HEK293 (cell line): ENCODE data around the gene ATG2A.

Experiments
- CTCF ChIA-PET: fragments of 350-600 bp; formaldehyde crosslinking; extraction: SDS; loops from one replicate; lab custom pipeline; 2021; ENCODE audit warnings: antibody characterized with exemption; lab: Yijun Ruan, JAX
- POLR2A ChIA-PET: fragments of 300-600 bp; formaldehyde crosslinking; extraction: SDS; loops from one replicate; lab custom pipeline; 2020; ENCODE audit warnings: antibody characterized with exemption, inconsistent platforms; lab: Yijun Ruan, JAX
- H3K27ac ChIP-seq: fragments of 200-500 bp; sonication (Bioruptor generic); 2 replicates; pipeline ENCODE4 v1.5.1; 2014; ENCODE audit warnings: low read depth, low read length, control low read depth, inconsistent platforms; ENCODE audit errors: extremely low read depth
- H3K36me3 ChIP-seq, 2 experiments: fragments of 200-500 bp in 1 of 2; sonication (Bioruptor generic) in 1 of 2; 1 replicate in 1 of 2; 2 replicates in 1 of 2; pipeline ENCODE4 v1.5.1; 2014 to 2017; ENCODE audit warnings: inconsistent platforms in 2 of 2, low read length in 2 of 2; ENCODE audit not compliant: control insufficient read depth in 2 of 2, insufficient read depth in 1 of 2
- H3K4me1 ChIP-seq: fragments of 200-500 bp; sonication (Bioruptor generic); 2 replicates; pipeline ENCODE4 v1.5.1; 2014; ENCODE audit warnings: mild to moderate bottlenecking, low read length, inconsistent platforms; ENCODE audit not compliant: control insufficient read depth, insufficient read depth
- H3K4me3 ChIP-seq: 2 replicates; pipeline ENCODE4 v1.5.1; 2011; ENCODE audit warnings: low read depth, mild to moderate bottlenecking, control low read depth, low read length, moderate library complexity
- H3K9me3 ChIP-seq: fragments of 200-500 bp; sonication (Bioruptor generic); 2 replicates; pipeline ENCODE4 v1.5.1; 2014; ENCODE audit warnings: low read depth, low read length, inconsistent platforms; ENCODE audit not compliant: control insufficient read depth, insufficient read depth
- FEZF1 ChIP-seq: fragments of 450-650 bp; formaldehyde crosslinking; IDR thresholded peaks from 2 replicates; pipeline ENCODE4 v1.5.1; 2016; ENCODE audit warnings: missing biosample characterization, missing genetic modification characterization
- GLI2 ChIP-seq: fragments of 450-650 bp; formaldehyde crosslinking; IDR thresholded peaks from 2 replicates; pipeline ENCODE4; 2017; ENCODE audit warnings: missing biosample characterization, missing genetic modification characterization, low read depth, borderline replicate concordance
- GLI4 ChIP-seq: fragments of 450-650 bp; formaldehyde crosslinking; IDR thresholded peaks from 2 replicates; pipeline ENCODE4 v1.5.1; 2016; ENCODE audit warnings: missing biosample characterization, missing genetic modification characterization
- GLIS2 ChIP-seq: fragments of 450-650 bp; formaldehyde crosslinking; IDR thresholded peaks from 2 replicates; pipeline ENCODE4 v1.5.1; 2016; ENCODE audit warnings: missing biosample characterization, missing genetic modification characterization
- HOXA7 ChIP-seq: sonication (generic); formaldehyde crosslinking; IDR thresholded peaks from 2 replicates; pipeline ENCODE4 v1.8.1; 2022; ENCODE audit warnings: missing genetic modification reagents, borderline replicate concordance
- REST ChIP-seq: fragments of 450-650 bp; formaldehyde crosslinking; IDR thresholded peaks from 2 replicates; pipeline ENCODE4 v1.5.1; 2016; ENCODE audit warnings: missing biosample characterization, missing genetic modification characterization
- YY1 ChIP-seq: fragments of 450-650 bp; formaldehyde crosslinking; IDR thresholded peaks from 2 replicates; pipeline ENCODE4 v1.5.1; 2018; ENCODE audit warnings: missing biosample characterization, missing genetic modification characterization
- YY2 ChIP-seq: fragments of 450-650 bp; formaldehyde crosslinking; IDR thresholded peaks from 2 replicates; pipeline ENCODE4 v1.5.1; 2016; ENCODE audit warnings: missing biosample characterization, missing genetic modification characterization
- ZBTB20 ChIP-seq: fragments of 450-650 bp; formaldehyde crosslinking; IDR thresholded peaks from 2 replicates; pipeline ENCODE4 v1.5.1; 2016; ENCODE audit warnings: missing biosample characterization, missing genetic modification characterization
- ZBTB6 ChIP-seq: fragments of 450-650 bp; formaldehyde crosslinking; IDR thresholded peaks from 2 replicates; pipeline ENCODE4 v1.5.1; 2017; ENCODE audit warnings: missing biosample characterization, missing genetic modification characterization
- ZBTB7A ChIP-seq: fragments of 450-650 bp; formaldehyde crosslinking; IDR thresholded peaks from 2 replicates; pipeline ENCODE4 v1.5.1; 2016; ENCODE audit warnings: low read depth, missing biosample characterization, missing genetic modification characterization
- ZEB2 ChIP-seq: fragments of 450-650 bp; formaldehyde crosslinking; IDR thresholded peaks from 2 replicates; pipeline ENCODE4 v1.5.1; 2016; ENCODE audit warnings: missing biosample characterization, missing genetic modification characterization
- ZFP69B ChIP-seq: fragments of 450-650 bp; formaldehyde crosslinking; IDR thresholded peaks from 2 replicates; pipeline ENCODE4 v1.5.1; 2016; ENCODE audit warnings: missing biosample characterization, missing genetic modification characterization
- ZNF148 ChIP-seq: fragments of 450-650 bp; formaldehyde crosslinking; IDR thresholded peaks from 2 replicates; pipeline ENCODE4 v1.5.0; 2017; ENCODE audit warnings: missing biosample characterization, missing genetic modification characterization, borderline replicate concordance
- ZNF274 ChIP-seq, 2 experiments: fragments of 200-500 bp in 1 of 2; fragments of 450-650 bp in 1 of 2; sonication (Bioruptor generic) in 1 of 2; formaldehyde crosslinking in 1 of 2; IDR thresholded peaks; 2 replicates each; pipeline versions ENCODE4 v1.5.1 to v1.6.1; 2014 to 2016; ENCODE audit warnings: borderline replicate concordance in 1 of 2, inconsistent platforms in 1 of 2, low read length in 1 of 2, missing biosample characterization in 1 of 2, missing genetic modification characterization in 1 of 2
- ZNF324 ChIP-seq: fragments of 450-650 bp; formaldehyde crosslinking; IDR thresholded peaks from 2 replicates; pipeline ENCODE4 v1.5.1; 2016; ENCODE audit warnings: missing biosample characterization, missing genetic modification characterization
- ZNF341 ChIP-seq: fragments of 450-650 bp; formaldehyde crosslinking; IDR thresholded peaks from 2 replicates; pipeline ENCODE4; 2016; ENCODE audit warnings: low read depth, missing biosample characterization, missing genetic modification characterization
- ZNF404 ChIP-seq: fragments of 450-650 bp; formaldehyde crosslinking; IDR thresholded peaks from 2 replicates; pipeline ENCODE4 v1.5.1; 2017; ENCODE audit warnings: missing biosample characterization, missing genetic modification characterization
- ZNF423 ChIP-seq: fragments of 450-650 bp; formaldehyde crosslinking; IDR thresholded peaks from 2 replicates; pipeline ENCODE4 v1.5.1; 2016; ENCODE audit warnings: missing biosample characterization, missing genetic modification characterization
- ZNF449 ChIP-seq: fragments of 450-650 bp; formaldehyde crosslinking; IDR thresholded peaks from 2 replicates; pipeline ENCODE4 v1.5.1; 2017; ENCODE audit warnings: missing biosample characterization, mild to moderate bottlenecking, missing genetic modification characterization, moderate library complexity
- ZNF529 ChIP-seq: fragments of 450-650 bp; formaldehyde crosslinking; IDR thresholded peaks from 2 replicates; pipeline ENCODE4 v1.5.1; 2017; ENCODE audit warnings: missing genetic modification characterization, missing biosample characterization; ENCODE audit not compliant: insufficient replicate concordance
- ZNF530 ChIP-seq: fragments of 450-650 bp; formaldehyde crosslinking; IDR thresholded peaks from 2 replicates; pipeline ENCODE4 v1.5.1; 2016; ENCODE audit warnings: low read depth, missing biosample characterization, missing genetic modification characterization
- ZNF548 ChIP-seq: fragments of 450-650 bp; formaldehyde crosslinking; IDR thresholded peaks from 2 replicates; pipeline ENCODE4 v1.5.1; 2016; ENCODE audit warnings: missing biosample characterization, missing genetic modification characterization
- ZNF621 ChIP-seq: fragments of 450-650 bp; formaldehyde crosslinking; IDR thresholded peaks from 2 replicates; pipeline ENCODE4 v1.5.1; 2017; ENCODE audit warnings: missing biosample characterization, missing genetic modification characterization
- ZNF658 ChIP-seq: fragments of 450-650 bp; formaldehyde crosslinking; IDR thresholded peaks from 2 replicates; pipeline ENCODE4; 2016; ENCODE audit warnings: missing biosample characterization, missing genetic modification characterization
- ZNF670 ChIP-seq: fragments of 450-650 bp; formaldehyde crosslinking; IDR thresholded peaks from 2 replicates; pipeline ENCODE4 v1.5.1; 2016; ENCODE audit warnings: missing biosample characterization, missing genetic modification characterization, low read depth
- ZNF777 ChIP-seq: fragments of 450-650 bp; formaldehyde crosslinking; IDR thresholded peaks from 2 replicates; pipeline ENCODE4 v1.5.1; 2017; ENCODE audit warnings: missing biosample characterization, missing genetic modification characterization, borderline replicate concordance

ATG2A gene

GRCh38 chr11:64960719-64961118, 43.7 kb upstream of the ATG2A start (continued):
- TF ChIP-seq ZNF529 (tag by site-specific recombination) (no peak), YY2 (no peak), ZNF274 (IDR thresholded peaks at IDR 0.05; ENCODE audit: low read length) (no peak), ZNF274 (tag by site-specific recombination; IDR thresholded peaks at IDR 0.05; ENCODE audit: borderline replicate concordance) (no peak)

- H3K9me3 ChIP-seq = no peaks in the 10 kb centered on the region
- H3K4me1 ChIP-seq = no peaks in the 10 kb centered on the region
- no peaks in the 10 kb centered on the region for H3K36me3 ChIP-seq
- TF ChIP-seq YY2 (no peak), ZFP69B (tag by site-specific recombination) (no peak), ZBTB7A (no peak), HOXA7 (CRISPR knock-in tag) (no peak), ZNF423 (no peak), ZNF341 (no peak), GLI4 (tag by site-specific recombination) (no peak), ZNF777 (tag by site-specific recombination) (no peak), YY1 (tag by site-specific recombination) (no peak), ZNF324 (tag by site-specific recombination) (no peak), ZNF148 (no peak), ZNF670 (tag by site-specific recombination) (no peak), ZNF621 (tag by site-specific recombination) (no peak), ZNF530 (tag by site-specific recombination) (no peak), GLI2 (tag by site-specific recombination) (no peak), ZNF658 (tag by site-specific recombination) (no peak)
- no peak overlapping the region for H3K27ac ChIP-seq
- ChIA-PET POLR2A (no interaction called here), CTCF (no interaction called here)
- no peak overlapping the region for H3K4me3 ChIP-seq
Observed at GRCh38 chr11:64959498-64959897, 42.5 kb upstream of the ATG2A start.

- Histone ChIP-seq H3K4me3 (no peak overlapping the region), H3K36me3 (no peaks in the 10 kb centered on the region), H3K4me1 (no peaks in the 10 kb centered on the region), H3K27ac (no peak overlapping the region), H3K9me3 (no peaks in the 10 kb centered on the region)
- ChIA-PET POLR2A (no interaction called here), CTCF (interaction anchor here (0.8 to 1.4 kb wide), 2 partner anchors 9 to 47 kb away, joined by 3 to 4 read pairs; no protein-coding TSS in a partner anchor)
- TF ChIP-seq ZNF548 (tag by site-specific recombination) (no peak), ZNF404 (tag by site-specific recombination) (no peak), ZBTB6 (no peak), ZEB2 (tag by site-specific recombination) (no peak), REST (tag by site-specific recombination) (no peak), FEZF1 (tag by site-specific recombination) (no peak), ZNF449 (tag by site-specific recombination) (no peak), ZNF530 (tag by site-specific recombination) (no peak), ZBTB20 (no peak), GLIS2 (no peak)
- TF ChIP-seq, all 188 proteins: peak for 0
Observed at GRCh38 chr11:64954201-64954600, 37.2 kb upstream of the ATG2A start.
